Calu3 (cell line): ENCODE results near the gene CDK18. TPM values are rescaled to one million over a fixed set of nuclear protein-coding genes. Genes with fewer than 3 reads are reported as not detected.

ENCODE experiments used
- BruUV-seq: library from RNA; stranded (reverse); fragments of 400-500 nt; replicated peaks from 2 replicates; lab custom pipeline; 2021; lab: Mats Ljungman, UMichigan
- CTCF ChIA-PET: fragments of 300-600 bp; sonication (Branson Sonifier 250); formaldehyde crosslinking; loops from one replicate; lab custom pipeline; 2022; ENCODE audit warnings: antibody characterized with exemption; lab: Charles Lee
- DNase-seq: peaks from one replicate; pipeline ENCODE4 v3.0.0; 2022
- H3K27ac Mint-ChIP-seq: one replicate; pipeline ENCODE4 v1.8.0; 2022; ENCODE audit warnings: mixed read lengths; ENCODE audit not compliant: unreplicated experiment
- H3K27me3 Mint-ChIP-seq: one replicate; pipeline ENCODE4 v1.8.0; 2022; ENCODE audit warnings: mixed read lengths; ENCODE audit not compliant: unreplicated experiment
- H3K36me3 Mint-ChIP-seq: one replicate; pipeline ENCODE4 v1.8.0; 2022; ENCODE audit warnings: mild to moderate bottlenecking, moderate library complexity, mixed read lengths; ENCODE audit not compliant: insufficient read depth, unreplicated experiment
- H3K4me1 Mint-ChIP-seq: one replicate; pipeline ENCODE4 v1.8.0; 2022; ENCODE audit warnings: mild to moderate bottlenecking, low read depth, mixed read lengths; ENCODE audit not compliant: unreplicated experiment
- H3K4me3 Mint-ChIP-seq: one replicate; pipeline ENCODE4 v1.8.0; 2022; ENCODE audit warnings: mild to moderate bottlenecking, low read depth, moderate library complexity, mixed read lengths; ENCODE audit not compliant: unreplicated experiment
- H3K9me3 Mint-ChIP-seq: one replicate; pipeline ENCODE4 v1.8.0; 2022; ENCODE audit warnings: low read depth, mixed read lengths; ENCODE audit not compliant: unreplicated experiment
- CTCF ChIP-seq: fragments of 200-600 bp; IDR thresholded peaks from one replicate; pipeline ENCODE4 v1.8.0; 2022; ENCODE audit warnings: antibody characterized with exemption; ENCODE audit not compliant: unreplicated experiment
- intact Hi-C: fragments of 100-400 bp; cut with micrococcal nuclease; formaldehyde crosslinking; loops from one replicate; pipeline ENCODE4 v1.10.0; 2022; ENCODE audit not compliant: unreplicated experiment
- total RNA-seq: library from RNA; stranded (reverse); gene quantifications from 2 replicates; pipeline ENCODE4 v1.2.3, GENCODE V29; 2022

The CDK18 gene
- total RNA-seq, 1 experiment from 2014 or later = 44.0 TPM

GRCh38 chr1:205495237-205495823, 9.1 kb upstream of the CDK18 start:
- H3K27me3 Mint-ChIP-seq = peaks cover 58% of the 10 kb centered on the region
- CTCF ChIA-PET = interaction anchor here (1.5 kb wide), 1 partner anchor 10 kb away, joined by 6 read pairs; no protein-coding TSS in a partner anchor
- no peak overlapping the region for H3K27ac Mint-ChIP-seq
- H3K9me3 Mint-ChIP-seq = no peaks in the 10 kb centered on the region
- intact Hi-C loops = no loop called here
- no peak for DNase-seq
- H3K4me1 Mint-ChIP-seq = peaks cover 18% of the 10 kb centered on the region
- TF ChIP-seq CTCF = no peak
- no peak overlapping the region for H3K4me3 Mint-ChIP-seq
- H3K36me3 Mint-ChIP-seq = no peaks in the 10 kb centered on the region
- BruUV-seq = no TSS peak

GRCh38 chr1:205496661-205497060, 7.8 kb upstream of the CDK18 start:
- Mint-ChIP-seq H3K4me3 (no peak overlapping the region), H3K27ac (no peak overlapping the region), H3K9me3 (no peaks in the 10 kb centered on the region), H3K27me3 (peaks cover 52% of the 10 kb centered on the region), H3K36me3 (no peaks in the 10 kb centered on the region), H3K4me1 (peaks cover 18% of the 10 kb centered on the region)
- intact Hi-C loops = no loop called here
- no peak for DNase-seq
- no TSS peak for BruUV-seq
- CTCF ChIA-PET = no interaction called here
- TF ChIP-seq CTCF = no peak

GRCh38 chr1:205497351-205497750, 7.1 kb upstream of the CDK18 start:
- Mint-ChIP-seq H3K9me3 (no peaks in the 10 kb centered on the region), H3K36me3 (no peaks in the 10 kb centered on the region)
- intact Hi-C loops = no loop called here

GRCh38 chr1:205499789-205500188, 4.7 kb upstream of the CDK18 start:
- Mint-ChIP-seq H3K27ac (no peak overlapping the region), H3K27me3 (peaks cover 53% of the 10 kb centered on the region), H3K36me3 (peaks cover 8% of the 10 kb centered on the region), H3K9me3 (no peaks in the 10 kb centered on the region), H3K4me1 (peaks cover 6% of the 10 kb centered on the region), H3K4me3 (no peak overlapping the region)
- CTCF ChIA-PET = no interaction called here
- no peak for DNase-seq
- no peak for TF ChIP-seq CTCF
- intact Hi-C loops = no loop called here
- no TSS peak for BruUV-seq

More at GRCh38 chr1:205497351-205497750, 7.1 kb upstream of the CDK18 start:
- Mint-ChIP-seq H3K4me3 (no peak overlapping the region), H3K27me3 (peaks cover 50% of the 10 kb centered on the region), H3K4me1 (peaks cover 18% of the 10 kb centered on the region), H3K27ac (no peak overlapping the region)
- no TSS peak for BruUV-seq
- TF ChIP-seq CTCF = no peak
- DNase-seq = no peak
- CTCF ChIA-PET = interaction anchor here (0.6 kb wide), 1 partner anchor 160 kb away, joined by 5 read pairs; no protein-coding TSS in a partner anchor
